B cell (primary cell): ENCODE measurements around the gene BLOC1S5. TPM values are rescaled to one million over a fixed set of nuclear protein-coding genes. Genes with fewer than 3 reads are reported as not detected.

ENCODE experiments used
- ATAC-seq: fragments of 200-7000 bp; cut with Tn5 transposase; one replicate; pipeline ENCODE4 v1.10.0; 2021; ENCODE audit warnings: low read depth, mild to moderate bottlenecking, moderate number of reproducible peaks, moderate library complexity
- CTCF ChIA-PET: fragments of 350-600 bp; sonication (Branson Sonifier 250); formaldehyde crosslinking; loops from one replicate; lab custom pipeline; 2021; ENCODE audit warnings: antibody characterized with exemption, inconsistent platforms; lab: Charles Lee
- POLR2A ChIA-PET: fragments of 350-600 bp; sonication (Branson Sonifier 250); formaldehyde crosslinking; loops from one replicate; lab custom pipeline; 2021; ENCODE audit warnings: antibody characterized with exemption; lab: Charles Lee
- DNase-seq: peaks from one replicate; pipeline ENCODE4 v3.0.0; 2013
- H2AFZ ChIP-seq: 2 replicates; pipeline ENCODE4 v1.6.1; 2012; ENCODE audit warnings: mild to moderate bottlenecking, low read depth, low read length; ENCODE audit not compliant: insufficient read depth, poor library complexity, severe bottlenecking
- H3K27ac ChIP-seq, 2 donors: 1 replicate in 1 of 2; 2 replicates in 1 of 2; pipeline ENCODE4 v1.5.1; 2012 to 2013; ENCODE audit warnings: low read length in 2 of 2, mild to moderate bottlenecking in 2 of 2, moderate library complexity in 1 of 2
- H3K27me3 ChIP-seq, 4 experiments: fragments of 200-600 bp in 1 of 4; sonication (generic) in 1 of 4; replicated peaks in 1 of 4; 1 replicate in 2 of 4; 2 replicates in 2 of 4; pipeline versions ENCODE4 v1.6.1 to v1.7.0; 2013 to 2016; ENCODE audit warnings: low read length in 3 of 4, mild to moderate bottlenecking in 2 of 4, mixed read lengths in 1 of 4, moderate library complexity in 1 of 4; ENCODE audit not compliant: insufficient read depth in 4 of 4, control insufficient read depth in 3 of 4; ENCODE audit errors: control extremely low read depth in 1 of 4
- H3K36me3 ChIP-seq, 2 experiments: replicated peaks in 1 of 2; 1 replicate in 1 of 2; 2 replicates in 1 of 2; pipeline versions ENCODE4 v1.6.1 to v1.7.1; 2013; ENCODE audit warnings: low read length in 1 of 2; ENCODE audit not compliant: insufficient read depth in 2 of 2, control insufficient read depth in 1 of 2; ENCODE audit errors: control extremely low read depth in 1 of 2, extremely low read depth in 1 of 2
- H3K4me1 ChIP-seq, 2 donors: fragments of 200-600 bp in 1 of 2; sonication (generic) in 1 of 2; 1 replicate in 1 of 2; 2 replicates in 1 of 2; pipeline versions ENCODE4 v1.5.1 to v1.6.1; 2013 to 2017; ENCODE audit warnings: low read length in 2 of 2; ENCODE audit not compliant: control insufficient read depth in 2 of 2, insufficient read depth in 2 of 2
- H3K4me2 ChIP-seq: replicated peaks from 2 replicates; pipeline ENCODE3; 2012; ENCODE audit warnings: mild to moderate bottlenecking, low read depth, low read length; ENCODE audit not compliant: poor library complexity, severe bottlenecking
- H3K4me3 ChIP-seq, 5 experiments: fragments of 200-600 bp in 1 of 5; sonication (generic) in 1 of 5; 1 replicate in 3 of 5; 2 replicates in 2 of 5; pipeline versions ENCODE4 v1.5.1 to v1.7.0; 2011 to 2016; ENCODE audit warnings: low read length in 4 of 5, mild to moderate bottlenecking in 4 of 5, low read depth in 2 of 5, control low read depth in 1 of 5, moderate library complexity in 1 of 5; ENCODE audit not compliant: insufficient read depth in 1 of 5; ENCODE audit errors: control extremely low read depth in 1 of 5, extremely low read depth in 1 of 5
- H3K79me2 ChIP-seq: fragments of 200-600 bp; sonication (generic); one replicate; pipeline ENCODE4 v1.6.0; 2016; ENCODE audit warnings: low read length; ENCODE audit not compliant: control insufficient read depth, insufficient read depth
- H3K9ac ChIP-seq: fragments of 200-600 bp; sonication (generic); 2 replicates; pipeline ENCODE4 v1.6.1; 2017; ENCODE audit warnings: mild to moderate bottlenecking, low read length, moderate library complexity
- H3K9me3 ChIP-seq, 3 donors: one replicate each; pipeline versions ENCODE4 v1.6.1 to v1.7.1; 2013; ENCODE audit warnings: low read length in 2 of 3; ENCODE audit not compliant: control insufficient read depth in 2 of 3, insufficient read depth in 1 of 3; ENCODE audit errors: control extremely low read depth in 1 of 3
- H4K20me1 ChIP-seq: 2 replicates; pipeline ENCODE4 v1.6.0; 2012; ENCODE audit warnings: mild to moderate bottlenecking, low read length; ENCODE audit not compliant: insufficient read depth, control insufficient read depth, poor library complexity, severe bottlenecking
- H3K27ac Mint-ChIP-seq: one replicate; pipeline ENCODE4 v1.8.0; 2021; ENCODE audit warnings: mixed read lengths
- H3K27me3 Mint-ChIP-seq: one replicate; pipeline ENCODE4 v1.8.0; 2021; ENCODE audit warnings: mixed read lengths
- H3K4me1 Mint-ChIP-seq: one replicate; pipeline ENCODE4 v1.8.0; 2021; ENCODE audit warnings: mixed read lengths
- H3K4me3 Mint-ChIP-seq: one replicate; pipeline ENCODE4 v1.8.0; 2021; ENCODE audit warnings: mixed read lengths
- H3K9me3 Mint-ChIP-seq: one replicate; pipeline ENCODE4 v1.8.0; 2022; ENCODE audit warnings: mixed read lengths; ENCODE audit not compliant: insufficient read depth
- EZH2 ChIP-seq: IDR thresholded peaks from 2 replicates; pipeline ENCODE4 v1.6.1; 2012; ENCODE audit warnings: borderline replicate concordance, low read depth, mild to moderate bottlenecking, moderate library complexity, low read length; ENCODE audit not compliant: insufficient read depth, poor library complexity, severe bottlenecking
- WGBS: methylation state at CpG from one replicate; pipeline ENCODE4 v1.1.5; 2013; ENCODE audit warnings: missing lambda C conversion rate; ENCODE audit not compliant: insufficient coverage; 5-methylcytosine and 5-hydroxymethylcytosine counted together
- intact Hi-C: fragments of 100-400 bp; cut with micrococcal nuclease; formaldehyde crosslinking; loops from one replicate; pipeline ENCODE4 v1.10.0; 2022
- polyA plus RNA-seq: library from polyadenylated mRNA; depleted of rRNA; stranded (reverse); fragments of >200 nt; gene quantifications from 2 replicates; pipeline ENCODE4 v1.2.3, GENCODE V29; 2012
- total RNA-seq, 2 donors: library from RNA; stranded (reverse); fragments of 120-200 nt in 1 of 2; gene quantifications; 1 replicate in 1 of 2; 2 replicates in 1 of 2; pipeline versions ENCODE4 v1.2.3 to v1.2.4, GENCODE V29; 2013 to 2022
- TF ChIP-seq, protein P1 (sequence below): fragments of 200-600 bp; IDR thresholded peaks from one replicate; pipeline ENCODE4 v1.8.0; 2022; ENCODE audit warnings: antibody characterized with exemption, mild to moderate bottlenecking

The BLOC1S5 gene
- total and polyA plus RNA-seq, 2 donors (not counting 1 experiment from before 2014, with no cell fraction given) = 5.2 to 18.8 TPM

GRCh38 chr6:8075704-8076103 lies 11.5 kb upstream of the BLOC1S5 start:
- H3K79me2 ChIP-seq = no peaks in the 10 kb centered on the region
- Mint-ChIP-seq H3K27ac (no peak overlapping the region), H3K9me3 (no peaks in the 10 kb centered on the region), H3K27me3 (no peaks in the 10 kb centered on the region), H3K4me3 (no peak overlapping the region), H3K4me1 (peaks cover 4% of the 10 kb centered on the region)
- no peak overlapping the region for H3K4me3 ChIP-seq
- H3K36me3 ChIP-seq = peaks cover 1 to 5% of the 10 kb centered on the region in 2 experiments
- H3K9me3 ChIP-seq = no peaks in the 10 kb centered on the region
- DNase-seq (no peak), ATAC-seq (no peak)
- ChIA-PET CTCF (no interaction called here), POLR2A (no interaction called here)
- no peaks in the 10 kb centered on the region for H3K27me3 ChIP-seq
- H3K4me1 ChIP-seq = peaks cover 3 to 5% of the 10 kb centered on the region in 2 donors
- WGBS = 52% methylated on average over 2 of the region's 3 CpGs
- H3K27ac ChIP-seq = no peak overlapping the region
- intact Hi-C loops = no loop called here
- no peak for TF ChIP-seq EZH2
- TF ChIP-seq, protein P1, sequence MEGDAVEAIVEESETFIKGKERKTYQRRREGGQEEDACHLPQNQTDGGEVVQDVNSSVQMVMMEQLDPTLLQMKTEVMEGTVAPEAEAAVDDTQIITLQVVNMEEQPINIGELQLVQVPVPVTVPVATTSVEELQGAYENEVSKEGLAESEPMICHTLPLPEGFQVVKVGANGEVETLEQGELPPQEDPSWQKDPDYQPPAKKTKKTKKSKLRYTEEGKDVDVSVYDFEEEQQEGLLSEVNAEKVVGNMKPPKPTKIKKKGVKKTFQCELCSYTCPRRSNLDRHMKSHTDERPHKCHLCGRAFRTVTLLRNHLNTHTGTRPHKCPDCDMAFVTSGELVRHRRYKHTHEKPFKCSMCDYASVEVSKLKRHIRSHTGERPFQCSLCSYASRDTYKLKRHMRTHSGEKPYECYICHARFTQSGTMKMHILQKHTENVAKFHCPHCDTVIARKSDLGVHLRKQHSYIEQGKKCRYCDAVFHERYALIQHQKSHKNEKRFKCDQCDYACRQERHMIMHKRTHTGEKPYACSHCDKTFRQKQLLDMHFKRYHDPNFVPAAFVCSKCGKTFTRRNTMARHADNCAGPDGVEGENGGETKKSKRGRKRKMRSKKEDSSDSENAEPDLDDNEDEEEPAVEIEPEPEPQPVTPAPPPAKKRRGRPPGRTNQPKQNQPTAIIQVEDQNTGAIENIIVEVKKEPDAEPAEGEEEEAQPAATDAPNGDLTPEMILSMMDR = no peak
- no peak overlapping the region for H3K4me2 ChIP-seq
- no peak overlapping the region for H2AFZ ChIP-seq
- no peak overlapping the region for H3K9ac ChIP-seq
- H4K20me1 ChIP-seq = no peaks in the 10 kb centered on the region

DNA sequence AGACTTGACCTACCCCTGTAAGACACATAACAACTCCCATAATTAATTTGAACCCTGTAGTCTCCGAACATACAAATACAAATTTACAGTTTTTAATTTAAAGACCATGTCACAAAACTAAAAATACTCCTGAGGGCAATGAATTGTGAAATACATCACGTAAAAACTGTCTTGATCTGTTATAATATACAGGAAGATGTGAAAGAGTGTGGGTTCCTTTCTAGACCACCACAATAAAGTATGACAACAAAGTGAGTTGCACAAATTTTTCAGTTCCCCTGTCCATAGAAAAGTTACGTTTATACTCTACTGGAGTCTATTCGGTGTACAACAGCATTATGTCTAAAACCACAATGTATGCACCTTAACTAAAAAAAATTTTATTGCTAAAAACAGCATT lies 11.0 kb upstream of the BLOC1S5 start:
- H3K36me3 ChIP-seq = peaks cover 0 to 1% of the 10 kb centered on the region in 2 experiments
- no peaks in the 10 kb centered on the region for H4K20me1 ChIP-seq
- intact Hi-C loops = no loop called here
- no peak for TF ChIP-seq EZH2
- TF ChIP-seq, protein P1 = no peak
- no peaks in the 10 kb centered on the region for H3K27me3 Mint-ChIP-seq
- ChIA-PET CTCF (no interaction called here), POLR2A (no interaction called here)
- no peaks in the 10 kb centered on the region for H3K79me2 ChIP-seq
- WGBS = no CpG with 5 or more reads among the region's 4 CpGs
- no peak overlapping the region for H3K4me3 Mint-ChIP-seq
- H3K27me3 ChIP-seq = no peaks in the 10 kb centered on the region
- peaks cover 3 to 5% of the 10 kb centered on the region in 2 donors for H3K4me1 ChIP-seq
- H3K9me3 Mint-ChIP-seq = no peaks in the 10 kb centered on the region
- no peaks in the 10 kb centered on the region for H3K9me3 ChIP-seq
- no peak for DNase-seq
- H3K4me1 Mint-ChIP-seq = peaks cover 4% of the 10 kb centered on the region
- no peak overlapping the region for H3K4me2 ChIP-seq
- no peak for ATAC-seq
- H3K27ac Mint-ChIP-seq = no peak overlapping the region
- no peak overlapping the region for H3K9ac ChIP-seq
- no peak overlapping the region for H3K4me3 ChIP-seq
- no peak overlapping the region for H2AFZ ChIP-seq
- H3K27ac ChIP-seq = no peak overlapping the region
